Measurements from ENCODE around the gene COG7.

The COG7 gene

GRCh38 chr16:23497543-23497868 lies 44.5 kb upstream of the COG7 start:
- H3K27ac ChIP-seq, result no peak overlapping the region
- no peak for TF ChIP-seq ZFX (IDR thresholded peaks at IDR 0.05; ENCODE audit: borderline replicate concordance)
- no peak for TF ChIP-seq CTCF (IDR thresholded peaks at IDR 0.05)

- TF ChIP-seq ZFX (IDR thresholded peaks at IDR 0.05; ENCODE audit: borderline replicate concordance) (no peak), CTCF (IDR thresholded peaks at IDR 0.05) (no peak)
- H3K27ac ChIP-seq, result no peak overlapping the region
Observed at GRCh38 chr16:23496821-23497542, 44.0 kb upstream of the COG7 start.

- no peak overlapping the region for H3K27ac ChIP-seq
- TF ChIP-seq ZFX (IDR thresholded peaks at IDR 0.05; ENCODE audit: borderline replicate concordance) (no peak), CTCF (IDR thresholded peaks at IDR 0.05) (no peak)
Observed at GRCh38 chr16:23495671-23496070, 42.7 kb upstream of the COG7 start.

- H3K27ac ChIP-seq, result no peak overlapping the region
- TF ChIP-seq ZFX (IDR thresholded peaks at IDR 0.05; ENCODE audit: borderline replicate concordance) (no peak), CTCF (IDR thresholded peaks at IDR 0.05) (no peak)
Observed at GRCh38 chr16:23494188-23494587, 41.2 kb upstream of the COG7 start.

GRCh38 chr16:23491490-23492391 lies 38.8 kb upstream of the COG7 start:
- TF ChIP-seq ZFX (IDR thresholded peaks at IDR 0.05; ENCODE audit: borderline replicate concordance) (no peak), CTCF (IDR thresholded peaks at IDR 0.05) (no peak)
- H3K27ac ChIP-seq, result no peak overlapping the region

GRCh38 chr16:23486480-23486879 lies 33.5 kb upstream of the COG7 start:
- no peak overlapping the region for H3K27ac ChIP-seq
- no peak for TF ChIP-seq CTCF (IDR thresholded peaks at IDR 0.05)
- TF ChIP-seq ZFX (IDR thresholded peaks at IDR 0.05; ENCODE audit: borderline replicate concordance), result no peak

- H3K27ac ChIP-seq, result no peak overlapping the region
Observed at GRCh38 chr16:23485841-23486240, 32.9 kb upstream of the COG7 start.

More at GRCh38 chr16:23485841-23486240, 32.9 kb upstream of the COG7 start:
- TF ChIP-seq ZFX (IDR thresholded peaks at IDR 0.05; ENCODE audit: borderline replicate concordance), result no peak

All from 22Rv1 (cell line).